H1 (cell line): Measurements from ENCODE around the gene RXFP4. TPM values are rescaled to one million over a fixed set of nuclear protein-coding genes. Genes with fewer than 3 reads are reported as not detected.

ENCODE experiments used
- CTCF ChIA-PET: fragments of 300-600 bp; sonication (Branson Sonifier 250); formaldehyde crosslinking; loops from one replicate; lab custom pipeline; 2021; ENCODE audit not compliant: partially characterized antibody; lab: Charles Lee
- POLR2A ChIA-PET: fragments of 300-600 bp; sonication (Branson Sonifier 250); formaldehyde crosslinking; loops from one replicate; lab custom pipeline; 2021; ENCODE audit warnings: inconsistent platforms; ENCODE audit not compliant: partially characterized antibody; lab: Charles Lee
- DNase-seq, 2 experiments: peaks; one replicate each; pipeline versions ENCODE4 v3.0.0 to v3.0.0-alpha.2; 2010 to 2022; ENCODE audit warnings: low spot score in 2 of 2, low read depth in 1 of 2, mixed read lengths in 1 of 2
- FAIRE-seq: peaks from 2 replicates; lab custom pipeline; 2011; peaks lifted over from hg19 to GRCh38; lab: Jason Lieb, UNC
- H2AFZ ChIP-seq: 2 replicates; pipeline ENCODE4 v1.8.1; 2012; ENCODE audit warnings: low read length, inconsistent platforms
- H2AK5ac ChIP-seq: 2 replicates; pipeline ENCODE4 v1.6.1; 2013; ENCODE audit warnings: low read depth, low read length
- H2BK120ac ChIP-seq: replicated peaks from 2 replicates; pipeline ENCODE3; 2013; ENCODE audit warnings: low read depth, low read length, inconsistent platforms
- H2BK12ac ChIP-seq: 2 replicates; pipeline ENCODE4 v1.6.1; 2013; ENCODE audit warnings: low read depth, low read length
- H2BK15ac ChIP-seq: 2 replicates; pipeline ENCODE4 v1.6.1; 2013; ENCODE audit warnings: low read length
- H2BK20ac ChIP-seq: 2 replicates; pipeline ENCODE4 v1.6.1; 2013; ENCODE audit warnings: low read length
- H2BK5ac ChIP-seq: 2 replicates; pipeline ENCODE4 v1.6.1; 2013; ENCODE audit warnings: low read depth, low read length
- H3K14ac ChIP-seq: 2 replicates; pipeline ENCODE4 v1.6.1; 2013; ENCODE audit warnings: inconsistent platforms; ENCODE audit not compliant: insufficient read length
- H3K18ac ChIP-seq: 2 replicates; pipeline ENCODE4 v1.6.1; 2013; ENCODE audit warnings: low read length; ENCODE audit errors: extremely low read depth
- H3K23ac ChIP-seq: 2 replicates; pipeline ENCODE4 v1.6.1; 2013; ENCODE audit warnings: inconsistent platforms; ENCODE audit not compliant: insufficient read length
- H3K23me2 ChIP-seq: 2 replicates; pipeline ENCODE4 v1.6.1; 2013; ENCODE audit warnings: low read depth, low read length
- H3K27ac ChIP-seq: 2 replicates; pipeline ENCODE4 v1.6.1; 2011; ENCODE audit warnings: low read depth, low read length, inconsistent platforms
- H3K27me3 ChIP-seq, 4 experiments: replicated peaks in 1 of 4; 1 replicate in 1 of 4; 2 replicates in 3 of 4; pipeline versions ENCODE4 v1.6.1 to v1.8.1; 2011 to 2013; ENCODE audit warnings: low read length in 3 of 4, mild to moderate bottlenecking in 3 of 4, inconsistent platforms in 2 of 4, mixed read lengths in 2 of 4, moderate library complexity in 1 of 4; ENCODE audit not compliant: control insufficient read depth in 3 of 4, insufficient read depth in 3 of 4; ENCODE audit errors: extremely low read depth in 1 of 4
- H3K36me3 ChIP-seq, 4 experiments: 2 replicates each; pipeline versions ENCODE4 v1.6.1 to v1.8.1; 2011 to 2013; ENCODE audit warnings: mild to moderate bottlenecking in 4 of 4, low read length in 3 of 4, moderate library complexity in 2 of 4, control low read depth in 1 of 4, inconsistent platforms in 1 of 4; ENCODE audit not compliant: insufficient read depth in 4 of 4, control insufficient read depth in 2 of 4
- H3K4ac ChIP-seq: replicated peaks from 2 replicates; pipeline ENCODE3; 2013; ENCODE audit warnings: low read length, low read depth, mixed read lengths, inconsistent platforms; ENCODE audit not compliant: insufficient read length
- H3K4me1 ChIP-seq, 4 experiments: replicated peaks in 1 of 4; 1 replicate in 1 of 4; 2 replicates in 3 of 4; pipeline versions ENCODE4 v1.6.1 to v1.8.1; 2011 to 2013; ENCODE audit warnings: low read length in 3 of 4, inconsistent platforms in 2 of 4, mixed read lengths in 1 of 4; ENCODE audit not compliant: insufficient read depth in 4 of 4, control insufficient read depth in 3 of 4
- H3K4me2 ChIP-seq, 2 experiments: 2 replicates each; pipeline versions ENCODE4 v1.6.1 to v1.8.1; 2011 to 2013; ENCODE audit warnings: low read depth in 2 of 2, low read length in 2 of 2, control low read depth in 1 of 2, inconsistent platforms in 1 of 2, mild to moderate bottlenecking in 1 of 2; ENCODE audit not compliant: insufficient read depth in 1 of 2
- H3K4me3 ChIP-seq, 4 experiments: fragments of 200-600, 300-600 bp in 1 of 4; sonication (generic), shearing (Covaris generic), sonication (Bioruptor Twin) in 1 of 4; 2 replicates each; pipeline versions ENCODE4 v1.5.1 to v1.8.1; 2011 to 2016; ENCODE audit warnings: low read length in 4 of 4, low read depth in 3 of 4, control low read depth in 2 of 4, inconsistent platforms in 2 of 4, mild to moderate bottlenecking in 2 of 4, mixed read lengths in 1 of 4, moderate library complexity in 1 of 4; ENCODE audit not compliant: insufficient read depth in 2 of 4; ENCODE audit errors: extremely low read depth in 1 of 4
- H3K56ac ChIP-seq: replicated peaks from 2 replicates; pipeline ENCODE3; 2013; ENCODE audit warnings: low read depth, mild to moderate bottlenecking, mixed read lengths, low read length, inconsistent platforms; ENCODE audit not compliant: insufficient read length
- H3K79me1 ChIP-seq: 2 replicates; pipeline ENCODE4 v1.6.1; 2013; ENCODE audit warnings: low read depth, low read length, control low read depth
- H3K79me2 ChIP-seq, 2 experiments: 2 replicates each; pipeline versions ENCODE4 v1.6.1 to v1.8.1; 2012 to 2013; ENCODE audit warnings: low read length in 2 of 2, mild to moderate bottlenecking in 2 of 2, inconsistent platforms in 1 of 2; ENCODE audit not compliant: insufficient read depth in 2 of 2, control insufficient read depth in 1 of 2
- H3K9ac ChIP-seq, 4 experiments: replicated peaks in 1 of 4; 1 replicate in 1 of 4; 2 replicates in 3 of 4; pipeline versions ENCODE4 v1.6.1 to v1.8.1; 2011 to 2013; ENCODE audit warnings: low read depth in 3 of 4, low read length in 3 of 4, control low read depth in 2 of 4, mild to moderate bottlenecking in 2 of 4, moderate library complexity in 2 of 4, inconsistent platforms in 1 of 4; ENCODE audit errors: extremely low read depth in 1 of 4
- H3K9me3 ChIP-seq, 2 experiments: 2 replicates each; pipeline versions ENCODE4 v1.6.1 to v1.8.1; 2012 to 2013; ENCODE audit warnings: mild to moderate bottlenecking in 2 of 2, moderate library complexity in 2 of 2, control low read depth in 1 of 2, inconsistent platforms in 1 of 2, low read depth in 1 of 2, low read length in 1 of 2, mixed read lengths in 1 of 2; ENCODE audit not compliant: insufficient read depth in 2 of 2
- H4K20me1 ChIP-seq, 2 experiments: replicated peaks in 1 of 2; 2 replicates each; pipeline versions ENCODE3 to v1.8.1; 2011 to 2013; ENCODE audit warnings: inconsistent platforms in 2 of 2, low read length in 2 of 2, mild to moderate bottlenecking in 1 of 2; ENCODE audit not compliant: insufficient read depth in 2 of 2, control insufficient read depth in 1 of 2
- H4K5ac ChIP-seq: 2 replicates; pipeline ENCODE4 v1.6.1; 2013; ENCODE audit warnings: low read length, low read depth, mixed read lengths, inconsistent platforms; ENCODE audit not compliant: insufficient read length
- H4K8ac ChIP-seq: 2 replicates; pipeline ENCODE4 v1.8.0; 2013; ENCODE audit warnings: mild to moderate bottlenecking, moderate library complexity, low read length, inconsistent platforms; ENCODE audit not compliant: insufficient read depth; ENCODE audit errors: extremely low read depth
- H4K91ac ChIP-seq: replicated peaks from 2 replicates; pipeline ENCODE3; 2013; ENCODE audit warnings: low read length, mixed read lengths, inconsistent platforms; ENCODE audit not compliant: insufficient read length
- CBX8 ChIP-seq: fragments of 300-800, 300-1000 bp; sonication (generic); IDR thresholded peaks from 2 replicates; pipeline ENCODE4 v1.7.1; 2016; ENCODE audit warnings: low read depth, low read length, borderline replicate concordance
- E2F6 ChIP-seq: IDR thresholded peaks from 2 replicates; pipeline ENCODE4 v1.6.1; 2012; ENCODE audit warnings: inconsistent platforms
- FOSL1 ChIP-seq: IDR thresholded peaks from 2 replicates; pipeline ENCODE4 v1.6.1; 2011; ENCODE audit warnings: mild to moderate bottlenecking, low read depth, low read length, moderate library complexity; ENCODE audit not compliant: insufficient read depth
- KDM4A ChIP-seq: IDR thresholded peaks from one replicate; pipeline ENCODE4 v1.7.1; 2012; ENCODE audit warnings: low read depth, mild to moderate bottlenecking, moderate library complexity, low read length, inconsistent platforms; ENCODE audit not compliant: severe bottlenecking
- POU5F1 ChIP-seq: IDR thresholded peaks from 2 replicates; pipeline ENCODE4 v1.6.1; 2011; ENCODE audit warnings: low read depth, mild to moderate bottlenecking, low read length, moderate library complexity
- RAD21 ChIP-seq, 2 experiments: IDR thresholded peaks in 1 of 2; conservative IDR thresholded peaks in 1 of 2; 2 replicates each; pipeline ENCODE4 v1.6.1; 2011; ENCODE audit warnings: low read depth in 2 of 2, low read length in 2 of 2, improper control_type of control experiment in 1 of 2, inconsistent platforms in 1 of 2, mild to moderate bottlenecking in 1 of 2, moderate library complexity in 1 of 2
- RNF2 ChIP-seq: fragments of 200-900, 300-1000 bp; sonication (generic); IDR thresholded peaks from 2 replicates; pipeline ENCODE4 v1.7.1; 2016; ENCODE audit warnings: borderline replicate concordance, low read depth, mild to moderate bottlenecking, antibody characterized with exemption, low read length; ENCODE audit not compliant: poor library complexity, severe bottlenecking; ENCODE audit errors: missing control alignments
- SAP30 ChIP-seq: fragments of 300-600 bp; sonication (generic); IDR thresholded peaks from 2 replicates; pipeline ENCODE4 v1.7.1; 2012; ENCODE audit warnings: low read length, moderate library complexity, mild to moderate bottlenecking, inconsistent platforms; ENCODE audit not compliant: insufficient read depth, insufficient replicate concordance
- SIN3A ChIP-seq, 2 experiments: IDR thresholded peaks in 1 of 2; conservative IDR thresholded peaks in 1 of 2; 2 replicates each; pipeline ENCODE4 v1.6.1; 2011 to 2012; ENCODE audit warnings: low read length in 2 of 2, improper control_type of control experiment in 1 of 2, low read depth in 1 of 2, mild to moderate bottlenecking in 1 of 2
- TAF7 ChIP-seq: optimal IDR thresholded peaks from 2 replicates; pipeline ENCODE3; 2011; ENCODE audit warnings: low read depth, mild to moderate bottlenecking, inconsistent platforms, low read length, moderate library complexity, borderline replicate concordance
- WGBS, 2 experiments: shearing (Covaris generic) in 1 of 2; methylation state at CpG; one replicate each; pipeline versions ENCODE4 v1.1.6 to v1.1.7; 2013 to 2015; ENCODE audit warnings: low lambda C conversion rate in 2 of 2, mixed read lengths in 2 of 2, inconsistent platforms in 1 of 2, low coverage in 1 of 2, missing lambda C conversion rate in 1 of 2; ENCODE audit not compliant: insufficient replicate concordance in 2 of 2, insufficient coverage in 1 of 2, insufficient read length in 1 of 2; ENCODE audit errors: extremely low coverage in 1 of 2, missing lambda C conversion rate in 1 of 2; 5-methylcytosine and 5-hydroxymethylcytosine counted together
- polyA plus RNA-seq, 7 experiments: library from polyadenylated mRNA; depleted of rRNA in 3 of 7; stranded (reverse) in 5 of 7; unstranded in 2 of 7; fragments of >200 nt in 5 of 7; fragments of 200-250 nt in 2 of 7; gene quantifications; 1 replicate in 5 of 7; 2 replicates in 1 of 7; 4 replicates in 1 of 7; pipeline versions ENCODE4 v1.2.1 to v1.2.3, GENCODE V29; 2011 to 2013; ENCODE audit warnings: missing spikeins in 2 of 7, mixed read lengths in 2 of 7
- total RNA-seq: library from RNA; stranded (reverse); fragmentation: NEBNext Ultra II Directional; extraction: Animal tissue kit (Norgen Biotek cat#: 25700); gene quantifications from 2 replicates; pipeline ENCODE4 v1.2.1, GENCODE V29; 2021

Gene RXFP4
- total and polyA plus RNA-seq, 2 of the 8 experiments (the other 6 are each of a cell fraction or from before 2014, with no cell fraction given), result not detected

GRCh38 chr1:155982106-155982505, 40.7 kb downstream of the RXFP4 start:
- peak overlapping the region in 1 of 2 experiments; percentile 42; a peak in 1 of 4 replicates for H3K4me2 ChIP-seq
- no peak overlapping the region for H2BK5ac ChIP-seq
- peaks cover 25 to 39% (median 27%) of the 10 kb centered on the region in 4 experiments for H3K4me1 ChIP-seq
- H3K9me3 ChIP-seq, result no peaks in the 10 kb centered on the region
- no peaks in the 10 kb centered on the region for H3K36me3 ChIP-seq
- H3K79me2 ChIP-seq, result peaks cover 4 to 8% of the 10 kb centered on the region in 2 experiments
- H3K23ac ChIP-seq, result no peak overlapping the region
- H3K27me3 ChIP-seq, result no peaks in the 10 kb centered on the region
- H3K23me2 ChIP-seq, result peaks cover 13% of the 10 kb centered on the region
- 87% methylated on average over 7 of the region's 7 CpGs; no CpG with 5 or more reads in 1 of the 2 experiments for WGBS, 2 experiments
- FAIRE-seq (no peak), DNase-seq (no peak)
- no peak overlapping the region for H3K14ac ChIP-seq
- H2BK120ac ChIP-seq, result no peak overlapping the region
- ChIA-PET POLR2A (interaction anchor here (0.9 to 19.2 kb wide), 9 partner anchors 10 to 138 kb away, joined by 3 to 282 read pairs (median 4); partner anchors contain the start of genes ARHGEF2, MEX3A, RAB25 and UBQLN4), CTCF (interaction anchor here (0.8 to 9.6 kb wide), 7 partner anchors 8 to 85 kb away, joined by 3 to 126 read pairs (median 16); partner anchors contain the start of gene SSR2)
- no peak overlapping the region for H3K4me3 ChIP-seq
- H2AFZ ChIP-seq, result no peak overlapping the region
- no peak overlapping the region for H2BK15ac ChIP-seq
- H3K79me1 ChIP-seq, result peaks cover 4% of the 10 kb centered on the region
- H3K18ac ChIP-seq, result no peak overlapping the region
- no peak overlapping the region for H4K8ac ChIP-seq
- TF ChIP-seq RAD21 (IDR thresholded peaks at IDR 0.05 in 1 of 2, conservative IDR thresholded peaks at IDR 0.05 in 1 of 2; ENCODE audit: low read depth in 2 of 2, low read length in 2 of 2), result no peak
- no peak for TF ChIP-seq CBX8
- no peak for TF ChIP-seq KDM4A
- TF ChIP-seq TAF7, result no peak
- no peak for TF ChIP-seq SAP30
- TF ChIP-seq POU5F1, result no peak
- no peak for TF ChIP-seq RNF2
- TF ChIP-seq SIN3A (conservative IDR thresholded peaks at IDR 0.05 in 1 of 2, IDR thresholded peaks at IDR 0.05 in 1 of 2; ENCODE audit: low read depth in 1 of 2, low read length in 2 of 2), result no peak
- TF ChIP-seq E2F6, result no peak
- TF ChIP-seq FOSL1, result no peak
- H2AK5ac ChIP-seq, result no peak overlapping the region; the same call in 1 of the 2 replicates
- H3K4ac ChIP-seq, result no peak overlapping the region
- no peak overlapping the region for H3K27ac ChIP-seq
- no peak overlapping the region for H3K56ac ChIP-seq
- no peak overlapping the region for H3K9ac ChIP-seq
- H4K20me1 ChIP-seq, result peaks cover 0 to under 1% of the 10 kb centered on the region in 2 experiments
- no peak overlapping the region for H2BK20ac ChIP-seq
- H4K91ac ChIP-seq, result no peak overlapping the region
- H4K5ac ChIP-seq, result no peak overlapping the region
- no peak overlapping the region; the same call in 1 of the 2 replicates for H2BK12ac ChIP-seq
